Activated T-helper 17 cell treated with anti-CD3 and anti-CD28 coated beads, Interleukin-2, amount 50 U/mL, for 72 hours (primary cell): Measurements from ENCODE around the gene SLC35F3. TPM values are rescaled to one million over a fixed set of nuclear protein-coding genes. Genes with fewer than 3 reads are reported as not detected.

ENCODE experiments used
- ATAC-seq: fragments of 150-1000 bp; cut with Tn5 transposase; replicated peaks from 2 replicates; pipeline ENCODE4 v1.10.0; 2021; ENCODE audit warnings: mild to moderate bottlenecking, moderate library complexity
- H3K27ac Mint-ChIP-seq: one replicate; pipeline ENCODE4 v1.8.0; 2022; ENCODE audit warnings: mixed read lengths
- H3K27me3 Mint-ChIP-seq: one replicate; pipeline ENCODE4 v1.8.0; 2022; ENCODE audit warnings: mixed read lengths
- H3K36me3 Mint-ChIP-seq: one replicate; pipeline ENCODE4 v1.8.0; 2022; ENCODE audit warnings: low read depth, mild to moderate bottlenecking, mixed read lengths
- H3K4me1 Mint-ChIP-seq: one replicate; pipeline ENCODE4 v1.8.0; 2022; ENCODE audit warnings: mixed read lengths
- H3K4me3 Mint-ChIP-seq: one replicate; pipeline ENCODE4 v1.8.0; 2022; ENCODE audit warnings: mild to moderate bottlenecking, mixed read lengths
- H3K9me3 Mint-ChIP-seq: one replicate; pipeline ENCODE4 v1.8.0; 2022; ENCODE audit warnings: mixed read lengths
- total RNA-seq, 2 donors: library from RNA; stranded (reverse); gene quantifications; one replicate each; pipeline ENCODE4 v1.2.3, GENCODE V29; 2022

SLC35F3 gene
- total RNA-seq, 2 donors from 2014 or later, result 0.13 to 1.5 TPM

- Mint-ChIP-seq H3K36me3 (no peaks in the 10 kb centered on the region), H3K4me3 (no peak overlapping the region), H3K9me3 (no peaks in the 10 kb centered on the region), H3K4me1 (peaks cover 11% of the 10 kb centered on the region), H3K27ac (no peak overlapping the region), H3K27me3 (peaks cover 37% of the 10 kb centered on the region)
- ATAC-seq, result no peak
Measured at GRCh38 chr1:234320069-234320468, 415.6 kb downstream of the SLC35F3 start.

GRCh38 chr1:234320549-234320948, 416.1 kb downstream of the SLC35F3 start:
- peaks cover 37% of the 10 kb centered on the region for H3K27me3 Mint-ChIP-seq
- H3K27ac Mint-ChIP-seq, result no peak overlapping the region
- no peak for ATAC-seq
- peaks cover 10% of the 10 kb centered on the region for H3K4me1 Mint-ChIP-seq
- H3K9me3 Mint-ChIP-seq, result no peaks in the 10 kb centered on the region
- no peak overlapping the region for H3K4me3 Mint-ChIP-seq
- H3K36me3 Mint-ChIP-seq, result no peaks in the 10 kb centered on the region

GRCh38 chr1:234321231-234321630, 416.8 kb downstream of the SLC35F3 start:
- Mint-ChIP-seq H3K4me1 (peaks cover 13% of the 10 kb centered on the region), H3K27me3 (peaks cover 37% of the 10 kb centered on the region), H3K27ac (no peak overlapping the region), H3K9me3 (no peaks in the 10 kb centered on the region), H3K36me3 (no peaks in the 10 kb centered on the region), H3K4me3 (no peak overlapping the region)
- no peak for ATAC-seq

GRCh38 chr1:234322097-234322496, 417.6 kb downstream of the SLC35F3 start:
- Mint-ChIP-seq H3K27me3 (peaks cover 29% of the 10 kb centered on the region), H3K27ac (no peak overlapping the region), H3K36me3 (no peaks in the 10 kb centered on the region), H3K9me3 (no peaks in the 10 kb centered on the region), H3K4me1 (peaks cover 16% of the 10 kb centered on the region), H3K4me3 (no peak overlapping the region)
- no peak for ATAC-seq

GRCh38 chr1:234322979-234323378, 418.5 kb downstream of the SLC35F3 start:
- H3K9me3 Mint-ChIP-seq, result no peaks in the 10 kb centered on the region
- H3K4me3 Mint-ChIP-seq, result peak overlapping the region; percentile 14
- H3K4me1 Mint-ChIP-seq, result peaks cover 16% of the 10 kb centered on the region
- peaks cover 22% of the 10 kb centered on the region for H3K27me3 Mint-ChIP-seq
- peak overlapping the region; percentile 21 for H3K27ac Mint-ChIP-seq
- ATAC-seq, result peak; percentile 45
- H3K36me3 Mint-ChIP-seq, result no peaks in the 10 kb centered on the region

- Mint-ChIP-seq H3K9me3 (no peaks in the 10 kb centered on the region), H3K27me3 (peaks cover 20% of the 10 kb centered on the region), H3K4me1 (peaks cover 16% of the 10 kb centered on the region), H3K27ac (no peak overlapping the region), H3K36me3 (no peaks in the 10 kb centered on the region), H3K4me3 (no peak overlapping the region)
- ATAC-seq, result no peak
Measured at GRCh38 chr1:234324821-234325220, 420.3 kb downstream of the SLC35F3 start.

GRCh38 chr1:234325878-234326496, 421.5 kb downstream of the SLC35F3 start:
- Mint-ChIP-seq H3K27ac (peak overlapping the region; percentile 82), H3K9me3 (no peaks in the 10 kb centered on the region), H3K4me3 (peak overlapping the region; percentile 85), H3K27me3 (peaks cover 19% of the 10 kb centered on the region), H3K4me1 (peaks cover 19% of the 10 kb centered on the region), H3K36me3 (no peaks in the 10 kb centered on the region)
- peak; percentile 81 for ATAC-seq

- ATAC-seq, result peak; percentile 80
- Mint-ChIP-seq H3K27me3 (peaks cover 21% of the 10 kb centered on the region), H3K9me3 (no peaks in the 10 kb centered on the region), H3K4me1 (peaks cover 19% of the 10 kb centered on the region), H3K4me3 (peak overlapping the region; percentile 85), H3K27ac (peak overlapping the region; percentile 82), H3K36me3 (no peaks in the 10 kb centered on the region)
Measured at GRCh38 chr1:234326497-234327366, 422.3 kb downstream of the SLC35F3 start.

GRCh38 chr1:234327577-234328164, 423.2 kb downstream of the SLC35F3 start:
- H3K4me3 Mint-ChIP-seq, result peak overlapping the region; percentile 85
- no peak for ATAC-seq
- no peak overlapping the region for H3K27ac Mint-ChIP-seq
- no peaks in the 10 kb centered on the region for H3K36me3 Mint-ChIP-seq
- no peaks in the 10 kb centered on the region for H3K9me3 Mint-ChIP-seq
- H3K4me1 Mint-ChIP-seq, result peaks cover 19% of the 10 kb centered on the region
- H3K27me3 Mint-ChIP-seq, result peaks cover 30% of the 10 kb centered on the region

- Mint-ChIP-seq H3K4me1 (peaks cover 10% of the 10 kb centered on the region), H3K9me3 (peaks cover 2% of the 10 kb centered on the region), H3K4me3 (no peak overlapping the region), H3K36me3 (no peaks in the 10 kb centered on the region), H3K27ac (no peak overlapping the region), H3K27me3 (peaks cover 26% of the 10 kb centered on the region)
- no peak for ATAC-seq
Measured at GRCh38 chr1:234330843-234331215, 426.4 kb downstream of the SLC35F3 start.

- ATAC-seq, result no peak
- H3K4me1 Mint-ChIP-seq, result peaks cover 4% of the 10 kb centered on the region
- H3K27ac Mint-ChIP-seq, result no peak overlapping the region
- peaks cover 5% of the 10 kb centered on the region for H3K9me3 Mint-ChIP-seq
- H3K36me3 Mint-ChIP-seq, result no peaks in the 10 kb centered on the region
- peaks cover 28% of the 10 kb centered on the region for H3K27me3 Mint-ChIP-seq
- no peak overlapping the region for H3K4me3 Mint-ChIP-seq
Measured at GRCh38 chr1:234331507-234331906, 427.0 kb downstream of the SLC35F3 start.

- peaks cover 27% of the 10 kb centered on the region for H3K27me3 Mint-ChIP-seq
- H3K4me3 Mint-ChIP-seq, result no peak overlapping the region
- H3K9me3 Mint-ChIP-seq, result peaks cover 13% of the 10 kb centered on the region
- H3K36me3 Mint-ChIP-seq, result no peaks in the 10 kb centered on the region
- H3K4me1 Mint-ChIP-seq, result no peaks in the 10 kb centered on the region
- no peak for ATAC-seq
- no peak overlapping the region for H3K27ac Mint-ChIP-seq
Measured at GRCh38 chr1:234336359-234336758, 431.9 kb downstream of the SLC35F3 start.

GRCh38 chr1:234337233-234337632, 432.8 kb downstream of the SLC35F3 start:
- Mint-ChIP-seq H3K4me1 (no peaks in the 10 kb centered on the region), H3K9me3 (peaks cover 13% of the 10 kb centered on the region), H3K36me3 (no peaks in the 10 kb centered on the region), H3K27me3 (peaks cover 18% of the 10 kb centered on the region), H3K4me3 (no peak overlapping the region), H3K27ac (no peak overlapping the region)
- no peak for ATAC-seq

- no peak for ATAC-seq
- H3K9me3 Mint-ChIP-seq, result peaks cover 13% of the 10 kb centered on the region
- H3K4me3 Mint-ChIP-seq, result no peak overlapping the region
- H3K4me1 Mint-ChIP-seq, result no peaks in the 10 kb centered on the region
- H3K27ac Mint-ChIP-seq, result no peak overlapping the region
- H3K36me3 Mint-ChIP-seq, result no peaks in the 10 kb centered on the region
- H3K27me3 Mint-ChIP-seq, result peaks cover 9% of the 10 kb centered on the region
Measured at GRCh38 chr1:234340528-234340927, 436.1 kb downstream of the SLC35F3 start.

GRCh38 chr1:234342774-234343173, 438.3 kb downstream of the SLC35F3 start:
- Mint-ChIP-seq H3K9me3 (no peaks in the 10 kb centered on the region), H3K27me3 (no peaks in the 10 kb centered on the region), H3K27ac (no peak overlapping the region), H3K4me3 (no peak overlapping the region), H3K36me3 (no peaks in the 10 kb centered on the region), H3K4me1 (no peaks in the 10 kb centered on the region)
- ATAC-seq, result no peak
